BE2C (cell line): ENCODE data around the gene ABHD12B.
"Not testable (repeated sequence)": the region's sequence is repeated elsewhere in the genome, so short reads cannot be mapped to it uniquely, and the experiment has no call there.

Source experiments
- DNase-seq: peaks from one replicate; pipeline ENCODE4 v3.0.0-alpha.2; 2020
- H3K27me3 ChIP-seq: fragments of 250-450 bp; sonication (Bioruptor Pico); 2 replicates; pipeline ENCODE4 v1.5.1; 2020; ENCODE audit warnings: mild to moderate bottlenecking
- H3K36me3 ChIP-seq: fragments of 250-450 bp; sonication (Bioruptor Pico); 2 replicates; pipeline ENCODE4 v1.5.1; 2020; ENCODE audit warnings: mild to moderate bottlenecking
- H3K4me1 ChIP-seq: fragments of 250-450 bp; sonication (Bioruptor Pico); 2 replicates; pipeline ENCODE4 v1.5.1; 2020
- H3K4me3 ChIP-seq: 2 replicates; pipeline ENCODE4 v1.5.1; 2011; ENCODE audit warnings: low read depth, low read length
- H3K9me3 ChIP-seq: fragments of 250-450 bp; sonication (Bioruptor Pico); 2 replicates; pipeline ENCODE4 v1.5.1; 2020
- CTCF ChIP-seq: IDR thresholded peaks from 2 replicates; pipeline ENCODE4 v1.5.1; 2012; ENCODE audit warnings: mild to moderate bottlenecking, low read depth, low read length

ABHD12B gene

GRCh38 chr14:50917449-50917848 lies 45.6 kb downstream of the ABHD12B start:
- DNase-seq, result no peak
- Histone ChIP-seq H3K9me3 (no peaks in the 10 kb centered on the region), H3K36me3 (no peaks in the 10 kb centered on the region), H3K27me3 (no peaks in the 10 kb centered on the region), H3K4me3 (no peak overlapping the region), H3K4me1 (no peaks in the 10 kb centered on the region)
- TF ChIP-seq CTCF, result no peak

- H3K27me3 ChIP-seq, H3K9me3 ChIP-seq, DNase-seq, H3K4me1 ChIP-seq, H3K4me3 ChIP-seq, H3K36me3 ChIP-seq: not testable (repeated sequence)
These were observed 47.7 kb downstream of the ABHD12B start for GRCh38 chr14:50919524-50919923.

- Histone ChIP-seq H3K36me3 (no peaks in the 10 kb centered on the region), H3K9me3 (no peaks in the 10 kb centered on the region), H3K27me3 (no peaks in the 10 kb centered on the region), H3K4me1 (no peaks in the 10 kb centered on the region; the same call in 1 of the 2 replicates), H3K4me3 (no peak overlapping the region)
- no peak for TF ChIP-seq CTCF
- no peak for DNase-seq
These were observed 48.8 kb downstream of the ABHD12B start for GRCh38 chr14:50920482-50921230.

- Histone ChIP-seq H3K27me3 (no peaks in the 10 kb centered on the region), H3K4me1 (no peaks in the 10 kb centered on the region; the same call in 1 of the 2 replicates), H3K36me3 (no peaks in the 10 kb centered on the region), H3K9me3 (no peaks in the 10 kb centered on the region), H3K4me3 (no peak overlapping the region)
- DNase-seq, result no peak
- TF ChIP-seq CTCF, result no peak
These were observed 51.0 kb downstream of the ABHD12B start for GRCh38 chr14:50922803-50923202.

- no peak for DNase-seq
- Histone ChIP-seq H3K4me3 (no peak overlapping the region), H3K36me3 (no peaks in the 10 kb centered on the region), H3K27me3 (no peaks in the 10 kb centered on the region), H3K9me3 (no peaks in the 10 kb centered on the region), H3K4me1 (no peaks in the 10 kb centered on the region; the same call in 1 of the 2 replicates)
- no peak for TF ChIP-seq CTCF
These were observed 52.4 kb downstream of the ABHD12B start for GRCh38 chr14:50924236-50924635.

- no peaks in the 10 kb centered on the region for H3K9me3 ChIP-seq
- DNase-seq, result no peak
- H3K27me3 ChIP-seq, result no peaks in the 10 kb centered on the region
- no peaks in the 10 kb centered on the region for H3K36me3 ChIP-seq
- TF ChIP-seq CTCF, result no peak
- H3K4me1 ChIP-seq, result no peaks in the 10 kb centered on the region; the same call in 1 of the 2 replicates
- H3K4me3 ChIP-seq, result no peak overlapping the region
These were observed 53.0 kb downstream of the ABHD12B start for GRCh38 chr14:50924843-50925242.
